ENCODE results near the gene CDC42EP2.
"Not testable (repeated sequence)": the region's sequence is repeated elsewhere in the genome, so short reads cannot be mapped to it uniquely, and the experiment has no call there.

CDC42EP2 gene

DNA sequence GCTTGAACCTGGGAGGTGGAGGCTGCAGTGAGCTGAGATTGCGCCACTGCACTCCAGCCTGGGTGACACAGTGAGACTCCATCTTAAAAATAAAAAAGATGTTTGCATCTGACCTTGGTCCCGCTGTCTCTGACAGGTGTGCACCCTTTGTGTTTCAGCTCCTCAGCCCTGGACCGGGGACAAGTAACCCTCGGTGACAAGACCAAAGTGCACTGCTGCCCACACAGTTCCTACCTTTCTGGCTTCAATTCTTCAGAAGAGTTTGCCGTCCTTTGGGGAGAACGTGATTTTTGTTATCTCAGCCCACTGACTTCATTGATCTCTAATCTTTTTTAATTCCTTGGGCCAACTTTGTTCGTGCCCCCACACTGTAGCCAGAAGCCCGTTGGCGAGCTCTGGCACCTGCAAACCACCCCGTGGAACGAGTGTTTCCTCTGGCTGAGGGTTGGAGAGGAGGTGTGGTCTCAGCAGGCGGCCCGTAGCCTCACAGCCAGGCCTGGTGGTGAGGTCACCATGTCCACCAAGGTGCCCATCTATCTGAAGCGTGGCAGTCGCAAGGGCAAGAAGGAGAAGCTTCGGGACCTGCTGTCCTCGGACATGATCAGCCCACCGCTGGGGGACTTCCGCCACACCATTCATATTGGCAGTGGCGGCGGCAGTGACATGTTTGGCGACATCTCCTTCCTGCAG, 5.9 kb downstream of the CDC42EP2 start:
- DNase-seq (ENCODE audit: low read depth), result no peak

DNA sequence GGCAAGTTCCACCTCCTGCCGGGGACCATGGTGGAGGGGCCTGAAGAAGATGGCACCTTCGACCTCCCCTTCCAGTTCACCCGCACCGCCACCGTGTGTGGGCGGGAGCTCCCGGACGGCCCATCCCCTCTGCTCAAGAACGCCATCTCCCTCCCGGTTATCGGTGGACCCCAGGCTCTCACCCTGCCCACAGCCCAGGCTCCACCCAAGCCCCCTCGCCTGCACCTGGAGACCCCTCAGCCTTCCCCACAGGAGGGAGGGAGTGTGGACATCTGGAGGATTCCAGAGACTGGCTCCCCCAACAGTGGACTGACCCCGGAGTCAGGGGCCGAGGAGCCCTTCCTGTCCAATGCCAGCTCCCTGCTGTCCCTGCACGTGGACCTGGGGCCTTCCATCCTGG, 6.4 kb downstream of the CDC42EP2 start:
- no peak for DNase-seq (ENCODE audit: low read depth)

GRCh38 chr11:65321828-65322485, 7.3 kb downstream of the CDC42EP2 start:
- DNase-seq (ENCODE audit: low read depth), result no peak

DNA sequence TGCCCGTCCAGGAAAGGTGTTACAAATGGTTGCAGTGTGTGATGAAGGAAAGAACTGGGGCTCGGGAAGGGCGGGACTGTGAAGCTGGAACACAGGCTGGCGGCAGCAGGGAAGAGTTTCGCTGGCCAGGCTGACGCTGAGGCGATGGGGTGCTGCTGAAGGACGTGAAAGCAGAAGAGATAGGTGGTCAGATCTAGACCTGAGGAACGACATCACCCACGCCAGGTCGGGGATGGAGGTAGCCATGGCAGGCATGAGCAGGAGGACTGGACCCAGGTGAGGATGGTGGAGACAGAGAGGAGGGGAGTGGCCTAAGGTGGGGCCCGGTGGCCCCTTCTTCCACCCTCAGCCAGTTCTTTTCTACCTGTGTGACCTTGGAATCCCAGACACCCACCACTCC, 9.1 kb downstream of the CDC42EP2 start:
- DNase-seq (ENCODE audit: low read depth), result no peak

DNA sequence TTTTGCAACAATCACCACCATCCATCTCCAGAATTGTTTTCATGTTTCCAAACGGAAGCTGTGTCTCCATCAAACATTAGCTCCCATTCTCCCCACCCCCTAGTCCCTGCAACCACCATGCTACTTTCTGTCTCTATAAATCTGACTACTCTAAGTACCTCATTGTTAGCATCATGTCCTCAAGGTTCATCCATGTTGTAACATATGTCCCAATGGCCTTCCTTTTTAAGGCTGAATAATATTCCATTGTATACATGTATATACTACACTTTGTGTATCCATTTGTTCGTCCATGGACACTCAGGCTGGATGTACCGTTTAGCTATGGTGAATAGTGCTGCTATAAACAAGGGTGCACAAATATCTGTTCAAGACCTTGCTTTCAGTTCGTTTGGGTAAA, 10.8 kb downstream of the CDC42EP2 start:
- DNase-seq (ENCODE audit: low read depth), result no peak

DNA sequence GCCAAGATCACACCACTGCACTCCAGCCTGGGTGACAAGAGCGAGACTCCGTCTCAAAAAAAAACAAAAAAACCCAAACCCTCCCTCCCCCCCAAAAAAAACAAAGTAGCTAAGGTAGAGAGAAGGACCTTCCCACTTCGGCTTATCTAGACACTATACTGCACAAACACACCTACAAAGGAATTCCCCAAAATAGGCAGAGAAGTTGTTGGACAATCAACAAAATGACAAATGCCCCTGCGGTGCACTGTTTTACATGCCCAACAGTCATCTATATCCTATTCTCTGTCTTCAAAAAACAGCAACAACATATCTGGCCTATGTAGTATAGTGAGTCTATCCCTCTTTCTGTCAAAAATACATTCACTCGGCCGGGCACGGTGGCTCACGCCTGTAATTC, 12.4 kb downstream of the CDC42EP2 start:
- DNase-seq (ENCODE audit: low read depth), result no peak

DNA sequence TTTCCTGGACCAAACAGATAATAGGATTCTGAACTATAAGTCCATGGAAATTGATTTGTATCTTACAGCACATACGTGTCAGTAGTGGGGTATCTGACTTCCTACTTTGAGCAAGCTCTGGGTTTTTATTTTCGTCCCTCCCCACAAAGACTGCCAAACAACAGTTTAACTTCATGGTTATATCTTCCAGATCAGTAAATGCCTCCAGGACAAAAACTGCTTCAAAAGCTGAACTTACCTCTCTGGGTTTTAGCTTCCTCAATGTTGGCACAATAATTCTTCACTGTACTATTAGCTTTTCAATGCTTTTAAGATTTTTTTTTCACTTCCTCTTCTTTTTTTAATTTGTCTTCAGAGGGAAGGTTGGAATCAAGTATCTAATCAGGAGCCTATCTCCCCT, 14.8 kb downstream of the CDC42EP2 start:
- no peak for DNase-seq (ENCODE audit: low read depth)

- DNase-seq (ENCODE audit: low read depth), result peak; percentile 86
These were observed 15.3 kb downstream of the CDC42EP2 start for GRCh38 chr11:65329944-65330403.

- no peak for DNase-seq (ENCODE audit: low read depth)
These were observed 15.9 kb downstream of the CDC42EP2 start for GRCh38 chr11:65330544-65330943.

DNA sequence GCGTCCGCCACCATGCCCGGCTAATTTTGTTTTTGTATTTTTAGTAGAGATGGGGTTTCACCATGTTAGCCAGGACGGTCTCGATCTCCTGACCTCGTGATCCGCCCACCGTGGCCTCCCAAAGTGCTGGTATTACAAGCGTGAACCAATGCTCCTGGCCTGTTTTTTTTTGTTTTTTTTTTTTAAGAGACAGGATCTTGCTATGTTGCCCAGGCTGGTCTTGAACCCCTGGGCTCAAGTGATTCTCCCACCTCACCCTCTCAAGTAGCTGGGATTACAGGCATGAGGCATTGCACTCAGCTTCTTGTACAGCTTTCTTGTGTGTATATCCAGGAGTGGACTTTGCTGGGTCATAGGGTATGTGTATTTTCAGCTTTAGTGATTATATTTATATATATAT, 17.9 kb downstream of the CDC42EP2 start:
- DNase-seq (ENCODE audit: low read depth), result not testable (repeated sequence)

DNA sequence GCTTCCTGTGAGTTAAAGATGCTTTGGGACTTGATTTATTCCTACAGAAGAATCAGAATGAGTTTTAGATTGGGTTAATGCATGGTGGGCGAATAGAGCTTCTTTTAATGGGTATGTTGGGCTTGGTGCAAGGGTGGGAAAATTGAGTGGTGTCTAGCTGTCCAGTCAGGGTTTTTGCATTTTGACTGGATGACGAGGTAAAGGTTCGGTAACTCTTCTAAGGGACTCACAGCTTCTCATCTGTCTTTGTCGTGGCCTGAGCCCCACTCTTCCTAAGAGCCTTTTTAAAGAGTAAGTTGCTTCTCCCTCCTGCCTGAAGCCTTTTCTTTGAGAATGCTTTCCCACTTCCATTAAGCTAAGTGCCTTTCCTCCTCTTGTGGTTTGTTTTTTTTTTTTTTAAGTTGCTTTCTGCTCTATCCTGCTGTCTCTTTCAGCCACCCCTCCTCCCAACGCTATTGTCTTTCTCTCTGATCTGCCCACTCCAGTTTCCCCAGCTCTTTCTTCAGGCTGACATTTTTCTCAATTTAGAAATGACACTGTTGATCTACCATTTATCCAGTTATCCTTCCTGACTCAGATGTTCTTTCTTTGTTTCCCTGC, 20.1 kb downstream of the CDC42EP2 start:
- no peak for DNase-seq (ENCODE audit: low read depth)

DNA sequence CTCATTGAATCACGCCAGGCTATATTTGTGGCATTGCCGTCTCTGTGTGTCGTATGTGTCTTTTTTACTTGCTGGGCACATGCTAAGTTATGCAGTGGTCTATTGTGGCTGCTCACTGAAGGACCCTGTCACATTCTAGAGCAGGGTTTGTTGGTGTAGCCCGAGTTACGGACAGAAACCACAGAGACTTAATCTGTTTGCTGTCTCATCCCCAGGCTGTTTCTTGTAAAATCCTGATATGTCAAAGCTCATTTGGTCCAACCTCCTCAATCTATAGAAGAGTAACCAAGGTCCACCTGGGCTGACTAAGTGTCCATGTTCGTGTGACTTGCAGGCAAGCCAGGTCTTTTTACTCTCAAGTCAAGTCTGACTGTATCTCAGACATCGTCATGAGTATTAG, 24.0 kb downstream of the CDC42EP2 start:
- no peak for DNase-seq (ENCODE audit: low read depth)

GRCh38 chr11:65340226-65340625, 25.6 kb downstream of the CDC42EP2 start:
- no peak for DNase-seq (ENCODE audit: low read depth)

DNA sequence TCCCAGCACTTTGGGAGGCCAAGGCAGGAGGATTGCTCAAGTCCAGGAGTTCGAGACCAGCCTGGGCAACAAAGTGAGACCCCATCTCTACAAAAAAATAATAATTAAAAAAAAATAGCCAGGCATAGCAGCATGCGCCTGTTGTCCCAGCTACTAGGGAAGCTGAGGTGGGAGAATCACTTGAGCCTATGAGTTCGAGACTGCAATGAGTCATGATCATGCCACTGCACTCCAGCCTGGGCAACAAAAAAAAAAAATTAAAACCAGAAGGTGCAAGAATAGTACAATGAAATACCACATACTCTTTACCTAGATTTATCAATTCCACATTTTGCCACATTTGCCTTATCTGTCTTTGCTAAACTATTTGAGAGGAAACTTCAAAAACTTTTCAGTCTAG, 27.2 kb downstream of the CDC42EP2 start:
- DNase-seq (ENCODE audit: low read depth), result no peak

GRCh38 chr11:65351511-65351910, 36.8 kb downstream of the CDC42EP2 start:
- DNase-seq (ENCODE audit: low read depth), result no peak

DNA sequence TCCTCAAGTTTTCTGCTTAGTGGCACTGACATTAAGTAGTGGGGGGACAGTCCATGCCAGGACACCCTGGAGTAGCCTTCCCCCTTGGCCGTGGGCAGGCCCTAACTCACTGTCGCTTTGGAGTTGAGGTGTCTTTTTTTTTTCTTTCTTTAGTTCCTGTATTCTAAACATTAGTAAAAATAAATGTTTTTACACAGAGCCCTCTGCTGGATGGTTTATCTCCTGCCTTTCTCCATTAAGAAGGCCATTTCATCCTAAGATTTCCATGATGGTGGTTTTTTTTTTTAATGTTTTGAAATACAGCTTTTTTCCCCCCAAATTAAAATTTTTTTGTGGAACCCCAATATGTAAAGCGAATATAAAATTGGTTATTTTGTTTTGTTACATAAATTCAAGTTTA, 38.1 kb downstream of the CDC42EP2 start:
- no peak for DNase-seq (ENCODE audit: low read depth)

DNA sequence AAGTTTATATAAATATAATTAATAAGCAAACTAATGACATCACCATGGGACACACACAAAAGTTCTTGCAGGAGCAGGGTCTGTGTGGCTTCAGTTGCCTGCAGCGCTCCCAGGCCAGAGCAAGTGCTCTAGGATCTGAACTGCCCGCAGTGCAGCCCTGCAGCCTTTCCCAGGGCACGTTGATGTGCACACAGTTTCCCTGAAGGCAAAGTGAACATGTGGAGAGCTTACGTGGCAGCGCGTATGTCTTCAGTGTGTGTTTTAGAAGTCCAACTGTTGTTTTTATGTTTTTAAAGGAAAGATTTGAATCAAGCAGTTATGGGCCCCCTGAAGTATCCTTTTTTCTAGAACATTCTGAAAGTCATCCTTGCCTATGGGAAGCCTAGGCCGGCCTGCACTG, 38.7 kb downstream of the CDC42EP2 start:
- no peak for DNase-seq (ENCODE audit: low read depth)

GRCh38 chr11:65353900-65354264, 39.2 kb downstream of the CDC42EP2 start:
- no peak for DNase-seq (ENCODE audit: low read depth)

DNA sequence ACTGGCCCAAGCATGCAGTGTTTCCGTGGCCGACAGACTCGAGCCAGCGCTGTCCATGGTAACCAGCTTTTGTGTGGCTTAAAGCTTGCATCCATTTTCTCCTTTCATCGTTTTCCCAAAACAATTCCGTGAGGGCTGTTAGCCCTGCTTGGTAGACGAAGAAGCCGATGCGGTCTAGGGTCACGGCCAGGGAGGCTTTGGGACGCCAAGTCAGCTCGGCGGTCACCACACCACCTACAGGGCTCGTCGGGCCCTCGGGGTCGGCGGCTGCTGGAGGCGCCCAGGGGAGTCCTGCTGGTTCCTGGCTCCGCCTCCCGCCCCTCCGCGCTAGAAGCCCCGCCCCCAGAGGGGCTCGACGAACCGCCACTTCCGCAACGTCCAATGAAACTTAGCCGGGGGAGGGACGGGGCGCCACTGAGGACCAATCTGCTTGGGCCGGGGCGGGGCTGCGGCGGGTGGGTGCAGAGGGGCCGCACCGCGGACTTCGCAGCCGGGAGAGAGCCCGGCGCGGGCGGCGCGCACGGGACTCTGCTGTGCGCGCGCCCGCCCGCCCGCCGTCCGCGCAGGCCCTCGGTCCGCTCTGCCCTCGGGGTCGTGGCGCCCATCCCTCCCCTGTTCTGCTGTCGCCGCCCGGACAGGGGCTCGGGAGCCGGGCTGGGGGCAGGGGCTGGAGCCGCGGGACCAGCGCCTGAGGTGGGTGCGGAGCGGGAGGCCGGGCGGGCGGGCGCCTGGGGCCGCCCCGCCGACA, 39.8 kb downstream of the CDC42EP2 start, which contains the start of gene TIGD3:
Gene TIGD3 (plus strand): TSS at position 487 of the 748 bp plus-strand sequence. CDS start 1,058 bp downstream, outside the sequence.
- peak; percentile 96 for DNase-seq (ENCODE audit: low read depth)

DNA sequence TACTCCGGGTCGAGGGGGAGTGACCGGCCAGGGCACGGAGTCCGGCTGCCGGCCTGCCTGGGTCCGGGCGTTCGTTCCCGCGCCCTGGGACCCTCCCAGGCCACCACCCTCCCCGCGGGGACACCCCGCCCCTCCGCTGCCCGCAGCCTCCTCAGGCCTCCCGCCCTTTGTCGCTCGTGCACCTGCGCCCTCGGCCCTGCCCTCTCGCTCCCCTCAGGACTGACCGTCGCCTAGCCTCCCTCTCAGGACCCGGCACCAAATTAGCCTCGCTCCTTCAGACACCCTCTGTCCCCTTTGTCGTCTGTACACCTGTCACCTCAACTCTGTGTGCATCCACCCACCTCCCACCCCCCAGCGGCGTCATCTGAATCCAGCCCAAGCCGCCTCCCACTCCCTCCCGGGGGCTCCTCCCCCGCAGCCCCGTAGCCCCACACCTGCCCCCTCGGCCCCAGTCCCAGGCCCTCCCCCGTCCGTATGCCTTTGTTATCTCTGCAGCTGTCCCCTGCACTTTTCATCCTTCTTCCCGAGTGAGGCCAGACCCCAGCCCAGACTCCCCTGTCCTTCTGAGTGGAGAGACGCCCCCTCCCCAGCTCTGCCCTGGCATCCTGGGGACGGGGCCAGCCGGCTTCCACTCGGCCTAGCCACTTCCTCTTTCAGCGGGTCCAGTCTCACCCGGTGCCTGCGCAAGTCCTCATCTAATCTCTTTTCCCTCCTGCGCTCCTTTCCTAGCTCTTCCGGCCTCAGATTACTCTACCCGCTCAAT, 40.5 kb downstream of the CDC42EP2 start:
- DNase-seq (ENCODE audit: low read depth), result peak; percentile 15

- DNase-seq (ENCODE audit: low read depth), result no peak
These were observed 41.2 kb downstream of the CDC42EP2 start for GRCh38 chr11:65355776-65356393.

Measured in stimulated activated CD8-positive, alpha-beta memory T cell treated with anti-CD3 and anti-CD28 coated beads, Interleukin-12 subunit alpha, Interleukin-12 subunit beta, amount 100 ng/mL, for 1 hour (primary cell).